Measurements from ENCODE around the gene ACVR1B. TPM values are rescaled to one million over a fixed set of nuclear protein-coding genes. Genes with fewer than 3 reads are reported as not detected.

ACVR1B gene
- total and polyA plus RNA-seq, 2 experiments from 2014 or later, result 2.4 to 7.5 TPM

DNA sequence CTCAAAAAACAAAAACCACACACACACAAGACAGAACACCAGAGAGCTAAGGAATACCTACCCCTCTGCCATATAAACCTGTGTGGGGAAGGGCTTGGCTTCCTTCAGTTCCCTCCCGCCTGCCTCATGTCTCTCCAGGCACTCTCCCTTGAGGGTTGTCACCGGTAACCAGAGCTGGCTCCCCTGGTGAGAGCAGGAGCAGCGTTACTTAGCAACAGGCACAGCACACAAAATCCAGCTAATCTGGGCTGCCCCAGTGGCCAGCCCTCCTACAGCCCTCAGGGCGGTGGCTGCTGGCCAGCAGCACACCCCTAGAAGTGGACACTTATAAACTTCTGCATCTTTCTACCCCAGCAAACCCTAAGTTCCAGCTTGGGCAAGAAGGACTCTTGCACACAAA is 78.2 kb downstream of the ACVR1B start (continued):
- TF ChIP-seq EZH2 (IDR thresholded peaks at IDR 0.05; ENCODE audit: low read depth, unreplicated experiment) (no peak), CREB1 (CRISPR knock-in tag; IDR thresholded peaks at IDR 0.05; ENCODE audit: low read depth) (no peak), ZNF114 (CRISPR knock-in tag; IDR thresholded peaks at IDR 0.05) (no peak), JUNB (IDR thresholded peaks at IDR 0.05; ENCODE audit: unreplicated experiment) (no peak), NANOG (IDR thresholded peaks at IDR 0.05; ENCODE audit: borderline replicate concordance) (no peak)

DNA sequence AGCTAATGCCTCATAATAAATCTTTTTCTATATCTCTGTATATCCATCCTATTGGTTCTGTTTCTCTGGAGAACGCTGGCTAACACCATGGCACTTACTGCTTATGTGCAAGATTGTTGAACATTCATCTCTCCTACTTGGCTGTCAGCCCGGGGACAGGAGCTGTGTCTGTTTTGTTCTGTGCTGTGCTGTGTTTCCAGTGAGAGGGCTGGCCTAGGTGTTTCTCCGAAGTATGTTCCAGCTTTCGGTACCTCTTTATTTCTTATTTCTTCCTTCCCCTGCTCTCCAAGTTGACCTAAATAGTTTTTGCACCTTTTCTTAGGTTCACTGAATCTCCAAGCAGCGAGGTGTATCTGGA is 80.9 kb downstream of the ACVR1B start:
- H3K4me3 Mint-ChIP-seq, result peak overlapping the region; percentile 72

DNA sequence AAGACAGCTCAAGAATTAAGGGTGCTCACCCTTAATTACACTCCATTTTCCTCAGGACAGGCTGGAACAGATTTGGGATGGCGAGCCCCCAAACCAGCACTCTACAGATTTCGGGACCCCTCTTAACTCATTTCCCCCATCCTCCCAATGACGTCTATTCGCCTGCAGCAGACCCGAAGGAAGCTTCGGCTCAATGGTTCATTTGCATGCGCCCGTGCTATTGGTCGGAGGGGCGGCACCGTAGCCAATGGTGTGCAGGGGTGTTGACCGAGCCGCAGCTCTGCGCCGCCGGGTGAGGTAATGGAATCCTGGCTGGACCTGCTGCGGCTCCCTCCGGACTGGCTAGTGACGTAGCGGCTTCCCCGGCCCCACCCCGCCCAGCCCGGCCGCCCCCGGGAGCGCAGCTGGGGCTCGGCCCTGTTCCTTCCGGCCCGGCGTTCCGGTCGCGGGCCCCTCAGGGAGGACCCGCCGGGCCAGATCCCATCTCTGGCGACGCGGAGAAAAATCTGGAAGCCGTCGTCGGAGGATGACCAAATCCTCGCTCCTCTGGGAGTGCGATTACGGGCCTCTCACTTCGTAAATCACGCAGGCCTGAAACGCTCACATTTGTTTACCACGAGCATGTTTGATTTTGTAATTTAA is 81.4 kb downstream of the ACVR1B start:
- peaks cover 15% of the 10 kb centered on the region for H3K4me1 ChIP-seq (ENCODE audit: insufficient read depth)
- H3K27ac ChIP-seq (ENCODE audit: low read depth), result peak overlapping the region; percentile 85; the same call in 1 of the 2 replicates
- peak overlapping the region; percentile 77 for H3K4me2 ChIP-seq
- H2AFZ ChIP-seq, result peak overlapping the region; percentile 11; the same call in 1 of the 2 replicates
- H4K20me1 ChIP-seq (replicated peaks; ENCODE audit: insufficient read depth), result no peaks in the 10 kb centered on the region
- ATAC-seq, result peak; percentile 89
- peaks cover 7% of the 10 kb centered on the region; the same call in 1 of the 2 replicates for H3F3A ChIP-seq (replicated peaks; ENCODE audit: low read depth)
- no peaks in the 10 kb centered on the region for H3K79me2 ChIP-seq (replicated peaks; ENCODE audit: insufficient read depth)
- H3K27me3 ChIP-seq (ENCODE audit: insufficient read depth), result peaks cover 45% of the 10 kb centered on the region
- Mint-ChIP-seq H3K4me1 (peaks cover 34% of the 10 kb centered on the region), H3K4me3 (peak overlapping the region; percentile 72), H3K9me3 (no peaks in the 10 kb centered on the region), H3K27me3 (ENCODE audit: insufficient read depth, low read depth, poor library complexity) (peaks cover 44% of the 10 kb centered on the region), H3K27ac (peak overlapping the region; percentile 77), H3K36me3 (ENCODE audit: low read depth) (no peaks in the 10 kb centered on the region)
- DNase-seq (ENCODE audit: low spot score), result peak; percentile 98
- H3K36me3 ChIP-seq (ENCODE audit: insufficient read depth), result no peaks in the 10 kb centered on the region
- peak overlapping the region; percentile 51 for H3K4me3 ChIP-seq
- no peaks in the 10 kb centered on the region for H3K9me2 ChIP-seq (ENCODE audit: insufficient read depth)
- TF ChIP-seq CREB1 (CRISPR knock-in tag; IDR thresholded peaks at IDR 0.05; ENCODE audit: low read depth), result peak; percentile 88
- TF ChIP-seq, protein P1, sequence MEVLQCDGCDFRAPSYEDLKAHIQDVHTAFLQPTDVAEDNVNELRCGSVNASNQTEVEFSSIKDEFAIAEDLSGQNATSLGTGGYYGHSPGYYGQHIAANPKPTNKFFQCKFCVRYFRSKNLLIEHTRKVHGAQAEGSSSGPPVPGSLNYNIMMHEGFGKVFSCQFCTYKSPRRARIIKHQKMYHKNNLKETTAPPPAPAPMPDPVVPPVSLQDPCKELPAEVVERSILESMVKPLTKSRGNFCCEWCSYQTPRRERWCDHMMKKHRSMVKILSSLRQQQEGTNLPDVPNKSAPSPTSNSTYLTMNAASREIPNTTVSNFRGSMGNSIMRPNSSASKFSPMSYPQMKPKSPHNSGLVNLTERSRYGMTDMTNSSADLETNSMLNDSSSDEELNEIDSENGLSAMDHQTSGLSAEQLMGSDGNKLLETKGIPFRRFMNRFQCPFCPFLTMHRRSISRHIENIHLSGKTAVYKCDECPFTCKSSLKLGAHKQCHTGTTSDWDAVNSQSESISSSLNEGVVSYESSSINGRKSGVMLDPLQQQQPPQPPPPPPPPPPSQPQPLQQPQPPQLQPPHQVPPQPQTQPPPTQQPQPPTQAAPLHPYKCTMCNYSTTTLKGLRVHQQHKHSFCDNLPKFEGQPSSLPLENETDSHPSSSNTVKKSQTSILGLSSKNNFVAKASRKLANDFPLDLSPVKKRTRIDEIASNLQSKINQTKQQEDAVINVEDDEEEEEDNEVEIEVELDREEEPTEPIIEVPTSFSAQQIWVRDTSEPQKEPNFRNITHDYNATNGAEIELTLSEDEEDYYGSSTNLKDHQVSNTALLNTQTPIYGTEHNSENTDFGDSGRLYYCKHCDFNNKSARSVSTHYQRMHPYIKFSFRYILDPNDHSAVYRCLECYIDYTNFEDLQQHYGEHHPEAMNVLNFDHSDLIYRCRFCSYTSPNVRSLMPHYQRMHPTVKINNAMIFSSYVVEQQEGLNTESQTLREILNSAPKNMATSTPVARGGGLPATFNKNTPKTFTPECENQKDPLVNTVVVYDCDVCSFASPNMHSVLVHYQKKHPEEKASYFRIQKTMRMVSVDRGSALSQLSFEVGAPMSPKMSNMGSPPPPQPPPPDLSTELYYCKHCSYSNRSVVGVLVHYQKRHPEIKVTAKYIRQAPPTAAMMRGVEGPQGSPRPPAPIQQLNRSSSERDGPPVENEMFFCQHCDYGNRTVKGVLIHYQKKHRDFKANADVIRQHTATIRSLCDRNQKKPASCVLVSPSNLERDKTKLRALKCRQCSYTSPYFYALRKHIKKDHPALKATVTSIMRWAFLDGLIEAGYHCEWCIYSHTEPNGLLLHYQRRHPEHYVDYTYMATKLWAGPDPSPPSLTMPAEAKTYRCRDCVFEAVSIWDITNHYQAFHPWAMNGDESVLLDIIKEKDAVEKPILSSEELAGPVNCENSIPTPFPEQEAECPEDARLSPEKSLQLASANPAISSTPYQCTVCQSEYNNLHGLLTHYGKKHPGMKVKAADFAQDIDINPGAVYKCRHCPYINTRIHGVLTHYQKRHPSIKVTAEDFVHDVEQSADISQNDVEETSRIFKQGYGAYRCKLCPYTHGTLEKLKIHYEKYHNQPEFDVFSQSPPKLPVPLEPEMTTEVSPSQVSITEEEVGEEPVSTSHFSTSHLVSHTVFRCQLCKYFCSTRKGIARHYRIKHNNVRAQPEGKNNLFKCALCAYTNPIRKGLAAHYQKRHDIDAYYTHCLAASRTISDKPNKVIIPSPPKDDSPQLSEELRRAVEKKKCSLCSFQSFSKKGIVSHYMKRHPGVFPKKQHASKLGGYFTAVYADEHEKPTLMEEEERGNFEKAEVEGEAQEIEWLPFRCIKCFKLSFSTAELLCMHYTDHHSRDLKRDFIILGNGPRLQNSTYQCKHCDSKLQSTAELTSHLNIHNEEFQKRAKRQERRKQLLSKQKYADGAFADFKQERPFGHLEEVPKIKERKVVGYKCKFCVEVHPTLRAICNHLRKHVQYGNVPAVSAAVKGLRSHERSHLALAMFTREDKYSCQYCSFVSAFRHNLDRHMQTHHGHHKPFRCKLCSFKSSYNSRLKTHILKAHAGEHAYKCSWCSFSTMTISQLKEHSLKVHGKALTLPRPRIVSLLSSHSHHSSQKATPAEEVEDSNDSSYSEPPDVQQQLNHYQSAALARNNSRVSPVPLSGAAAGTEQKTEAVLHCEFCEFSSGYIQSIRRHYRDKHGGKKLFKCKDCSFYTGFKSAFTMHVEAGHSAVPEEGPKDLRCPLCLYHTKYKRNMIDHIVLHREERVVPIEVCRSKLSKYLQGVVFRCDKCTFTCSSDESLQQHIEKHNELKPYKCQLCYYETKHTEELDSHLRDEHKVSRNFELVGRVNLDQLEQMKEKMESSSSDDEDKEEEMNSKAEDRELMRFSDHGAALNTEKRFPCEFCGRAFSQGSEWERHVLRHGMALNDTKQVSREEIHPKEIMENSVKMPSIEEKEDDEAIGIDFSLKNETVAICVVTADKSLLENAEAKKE (CRISPR knock-in tag; IDR thresholded peaks at IDR 0.05), result no peak

More for the DNA sequence above, 80.9 kb downstream of the ACVR1B start:
- Histone ChIP-seq H3K27ac (ENCODE audit: low read depth) (no peak overlapping the region), H3K79me2 (replicated peaks; ENCODE audit: insufficient read depth) (no peaks in the 10 kb centered on the region), H3K4me2 (peak overlapping the region; percentile 77), H3K4me3 (peak overlapping the region; percentile 51), H3K27me3 (ENCODE audit: insufficient read depth) (peaks cover 40% of the 10 kb centered on the region), H3K4me1 (ENCODE audit: insufficient read depth) (peaks cover 14% of the 10 kb centered on the region), H3F3A (replicated peaks; ENCODE audit: low read depth) (peaks cover 7% of the 10 kb centered on the region; the same call in 1 of the 2 replicates), H3K9me2 (ENCODE audit: insufficient read depth) (no peaks in the 10 kb centered on the region), H2AFZ (peak overlapping the region; percentile 11; the same call in 1 of the 2 replicates), H4K20me1 (replicated peaks; ENCODE audit: insufficient read depth) (no peaks in the 10 kb centered on the region), H3K36me3 (ENCODE audit: insufficient read depth) (no peaks in the 10 kb centered on the region)
- ATAC-seq (no peak), DNase-seq (ENCODE audit: low spot score) (no peak)
- no peaks in the 10 kb centered on the region for H3K36me3 Mint-ChIP-seq (ENCODE audit: low read depth)
- H3K9me3 Mint-ChIP-seq, result no peaks in the 10 kb centered on the region
- TF ChIP-seq, protein P2, sequence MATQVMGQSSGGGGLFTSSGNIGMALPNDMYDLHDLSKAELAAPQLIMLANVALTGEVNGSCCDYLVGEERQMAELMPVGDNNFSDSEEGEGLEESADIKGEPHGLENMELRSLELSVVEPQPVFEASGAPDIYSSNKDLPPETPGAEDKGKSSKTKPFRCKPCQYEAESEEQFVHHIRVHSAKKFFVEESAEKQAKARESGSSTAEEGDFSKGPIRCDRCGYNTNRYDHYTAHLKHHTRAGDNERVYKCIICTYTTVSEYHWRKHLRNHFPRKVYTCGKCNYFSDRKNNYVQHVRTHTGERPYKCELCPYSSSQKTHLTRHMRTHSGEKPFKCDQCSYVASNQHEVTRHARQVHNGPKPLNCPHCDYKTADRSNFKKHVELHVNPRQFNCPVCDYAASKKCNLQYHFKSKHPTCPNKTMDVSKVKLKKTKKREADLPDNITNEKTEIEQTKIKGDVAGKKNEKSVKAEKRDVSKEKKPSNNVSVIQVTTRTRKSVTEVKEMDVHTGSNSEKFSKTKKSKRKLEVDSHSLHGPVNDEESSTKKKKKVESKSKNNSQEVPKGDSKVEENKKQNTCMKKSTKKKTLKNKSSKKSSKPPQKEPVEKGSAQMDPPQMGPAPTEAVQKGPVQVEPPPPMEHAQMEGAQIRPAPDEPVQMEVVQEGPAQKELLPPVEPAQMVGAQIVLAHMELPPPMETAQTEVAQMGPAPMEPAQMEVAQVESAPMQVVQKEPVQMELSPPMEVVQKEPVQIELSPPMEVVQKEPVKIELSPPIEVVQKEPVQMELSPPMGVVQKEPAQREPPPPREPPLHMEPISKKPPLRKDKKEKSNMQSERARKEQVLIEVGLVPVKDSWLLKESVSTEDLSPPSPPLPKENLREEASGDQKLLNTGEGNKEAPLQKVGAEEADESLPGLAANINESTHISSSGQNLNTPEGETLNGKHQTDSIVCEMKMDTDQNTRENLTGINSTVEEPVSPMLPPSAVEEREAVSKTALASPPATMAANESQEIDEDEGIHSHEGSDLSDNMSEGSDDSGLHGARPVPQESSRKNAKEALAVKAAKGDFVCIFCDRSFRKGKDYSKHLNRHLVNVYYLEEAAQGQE (IDR thresholded peaks at IDR 0.05; ENCODE audit: unreplicated experiment), result no peak
- TF ChIP-seq EZH2phosphoT487 (IDR thresholded peaks at IDR 0.05; ENCODE audit: unreplicated experiment) (no peak), EZH2 (IDR thresholded peaks at IDR 0.05; ENCODE audit: low read depth, unreplicated experiment) (no peak), JUNB (IDR thresholded peaks at IDR 0.05; ENCODE audit: unreplicated experiment) (no peak)
- peak overlapping the region; percentile 77; the same call in 1 of the 2 replicates for H3K27ac Mint-ChIP-seq
- H3K27me3 Mint-ChIP-seq (ENCODE audit: insufficient read depth, low read depth, poor library complexity), result peaks cover 42% of the 10 kb centered on the region
- H3K4me1 Mint-ChIP-seq, result peaks cover 32% of the 10 kb centered on the region

Data from GM23338 (cell line).